ENCODE results near the gene TAOK3.
"Not testable (repeated sequence)": the region's sequence is repeated elsewhere in the genome, so short reads cannot be mapped to it uniquely, and the experiment has no call there.

TAOK3 gene

GRCh38 chr12:118334939-118335567 lies 37.7 kb downstream of the TAOK3 start:
- DNase-seq, result no peak

GRCh38 chr12:118334241-118334640 lies 38.5 kb downstream of the TAOK3 start:
- DNase-seq, result no peak

GRCh38 chr12:118332511-118332910 lies 40.2 kb downstream of the TAOK3 start:
- no peak for DNase-seq

GRCh38 chr12:118330421-118331018 lies 42.2 kb downstream of the TAOK3 start:
- DNase-seq, result no peak

GRCh38 chr12:118328486-118329330 lies 44.0 kb downstream of the TAOK3 start:
- no peak for DNase-seq

GRCh38 chr12:118327391-118327790 lies 45.3 kb downstream of the TAOK3 start:
- no peak for DNase-seq

GRCh38 chr12:118326991-118327390 lies 45.7 kb downstream of the TAOK3 start:
- DNase-seq, result no peak

GRCh38 chr12:118325081-118325480 lies 47.6 kb downstream of the TAOK3 start:
- no peak for DNase-seq

- no peak for DNase-seq
Observed at GRCh38 chr12:118319627-118320026, 53.1 kb downstream of the TAOK3 start.

- no peak for DNase-seq
Observed at GRCh38 chr12:118318744-118319143, 54.0 kb downstream of the TAOK3 start.

GRCh38 chr12:118317729-118318128 lies 55.0 kb downstream of the TAOK3 start:
- DNase-seq, result no peak

- DNase-seq, result no peak
Observed at GRCh38 chr12:118315821-118316220, 56.9 kb downstream of the TAOK3 start.

- no peak for DNase-seq
Observed at GRCh38 chr12:118312578-118312977, 60.1 kb downstream of the TAOK3 start.

- no peak for DNase-seq
Observed at GRCh38 chr12:118311666-118312065, 61.0 kb downstream of the TAOK3 start.

- DNase-seq, result no peak
Observed at GRCh38 chr12:118310320-118310719, 62.4 kb downstream of the TAOK3 start.

- not testable (repeated sequence) for DNase-seq
Observed at GRCh38 chr12:118308006-118308405, 64.7 kb downstream of the TAOK3 start.

GRCh38 chr12:118307069-118307954 lies 65.4 kb downstream of the TAOK3 start:
- DNase-seq, result peak; percentile 5

- DNase-seq, result no peak
Observed at GRCh38 chr12:118304093-118304492, 68.6 kb downstream of the TAOK3 start.

GRCh38 chr12:118302053-118302452 lies 70.7 kb downstream of the TAOK3 start:
- no peak for DNase-seq

- DNase-seq, result no peak
Observed at GRCh38 chr12:118299791-118300460, 72.8 kb downstream of the TAOK3 start.

- DNase-seq, result no peak
Observed at GRCh38 chr12:118297284-118297683, 75.4 kb downstream of the TAOK3 start.

- DNase-seq, result no peak
Observed at GRCh38 chr12:118292836-118293235, 79.9 kb downstream of the TAOK3 start.
